Measurements from ENCODE around the gene IL1R2.

- TF ChIP-seq CTCF (IDR thresholded peaks at IDR 0.05; ENCODE audit: low read depth, low read length), result no peak
- no peak for TF ChIP-seq EZH2phosphoT487 (IDR thresholded peaks at IDR 0.05; ENCODE audit: low read depth)
Measured at GRCh38 chr2:101988541-101988940, 3.2 kb upstream of the IL1R2 start.
